Gastrocnemius medialis (tissue), 4 donors: ENCODE data around the gene FASN. TPM values are rescaled to one million over a fixed set of nuclear protein-coding genes. Genes with fewer than 3 reads are reported as not detected.

Experiments
- ATAC-seq, 2 donors: fragments of 150-250 bp; one replicate each; pipeline ENCODE4 v1.9.1; 2016
- DNase-seq, 2 donors: peaks; one replicate each; pipeline ENCODE4 v3.0.0-alpha.2; 2019
- H3K27ac ChIP-seq, 4 donors: fragments of 200-600 bp; sonication (generic); 1 replicate in 1 of 4; 2 replicates in 3 of 4; pipeline ENCODE4 v1.5.1; 2016 to 2018; ENCODE audit warnings: mild to moderate bottlenecking in 2 of 4, moderate library complexity in 1 of 4
- H3K27me3 ChIP-seq, 3 donors: fragments of 200-600 bp; sonication (generic) in 2 of 3; 1 replicate in 1 of 3; 2 replicates in 2 of 3; pipeline versions ENCODE4 v1.5.1 to v1.6.0; 2016 to 2019; ENCODE audit warnings: mild to moderate bottlenecking in 1 of 3, moderate library complexity in 1 of 3
- H3K36me3 ChIP-seq, 2 donors: fragments of 200-600 bp; sonication (generic) in 1 of 2; one replicate each; pipeline ENCODE4 v1.5.1; 2017 to 2018
- H3K4me1 ChIP-seq, 2 donors: fragments of 200-600 bp; sonication (generic) in 1 of 2; one replicate each; pipeline ENCODE4 v1.5.1; 2016 to 2017; ENCODE audit warnings: mild to moderate bottlenecking in 2 of 2
- H3K4me3 ChIP-seq, 4 donors: fragments of 200-600 bp; sonication (generic) in 3 of 4; 1 replicate in 1 of 4; 2 replicates in 3 of 4; pipeline ENCODE4 v1.5.1; 2016 to 2019; ENCODE audit warnings: mild to moderate bottlenecking in 2 of 4
- H3K9me3 ChIP-seq, 3 donors: fragments of 200-600 bp; sonication (generic) in 2 of 3; 1 replicate in 1 of 3; 2 replicates in 2 of 3; pipeline ENCODE4 v1.5.1; 2016 to 2019
- POLR2A ChIP-seq, 2 donors: fragments of 450-650 bp; IDR thresholded peaks; one replicate each; pipeline ENCODE4 v1.6.1; 2017; ENCODE audit warnings: antibody characterized with exemption in 2 of 2, mild to moderate bottlenecking in 2 of 2, moderate library complexity in 2 of 2
- in situ Hi-C, 4 donors: fragments of 200-750 bp; cut with MboI; loops; one replicate each; pipeline versions ENCODE4 v1.15.0 to v1.8.0; 2017; ENCODE audit warnings: low sequenced_read_pairs in 4 of 4
- intact Hi-C: fragments of 100-400 bp; cut with DNase I; formaldehyde crosslinking; loops from one replicate; pipeline ENCODE4 v1.15.1; 2023; ENCODE audit warnings: low total_unique reads
- total RNA-seq, 4 donors: library from RNA; depleted of rRNA; stranded (reverse); fragments of >200 nt; gene quantifications; one replicate each; pipeline versions ENCODE4 v1.1.0 to v1.2.3, GENCODE V29; 2016
- TF ChIP-seq, protein P1 (sequence below), 5 experiments: fragments of 450-650 bp in 3 of 5; fragments of 200-600 bp in 2 of 5; sonication (generic) in 2 of 5; IDR thresholded peaks in 4 of 5; conservative IDR thresholded peaks in 1 of 5; 1 replicate in 4 of 5; 2 replicates in 1 of 5; pipeline ENCODE4 v1.5.1; 2016 to 2019; ENCODE audit warnings: antibody characterized with exemption in 5 of 5, mild to moderate bottlenecking in 3 of 5, moderate library complexity in 3 of 5

The FASN gene
- total RNA-seq, 4 donors from 2014 or later = 16.3 to 34.5 (median 26.3) TPM

GRCh38 chr17:82086941-82087906 is 10.8 kb downstream of the FASN start:
- DNase-seq (no peak), ATAC-seq (no peak)
- H3K4me3 ChIP-seq = no peak overlapping the region
- H3K27ac ChIP-seq = no peak overlapping the region
- H3K4me1 ChIP-seq = no peaks in the 10 kb centered on the region
- intact Hi-C loops (no loop called here), in situ Hi-C loops (no loop called here)
- H3K9me3 ChIP-seq = no peaks in the 10 kb centered on the region
- no peaks in the 10 kb centered on the region for H3K27me3 ChIP-seq
- TF ChIP-seq, protein P1, sequence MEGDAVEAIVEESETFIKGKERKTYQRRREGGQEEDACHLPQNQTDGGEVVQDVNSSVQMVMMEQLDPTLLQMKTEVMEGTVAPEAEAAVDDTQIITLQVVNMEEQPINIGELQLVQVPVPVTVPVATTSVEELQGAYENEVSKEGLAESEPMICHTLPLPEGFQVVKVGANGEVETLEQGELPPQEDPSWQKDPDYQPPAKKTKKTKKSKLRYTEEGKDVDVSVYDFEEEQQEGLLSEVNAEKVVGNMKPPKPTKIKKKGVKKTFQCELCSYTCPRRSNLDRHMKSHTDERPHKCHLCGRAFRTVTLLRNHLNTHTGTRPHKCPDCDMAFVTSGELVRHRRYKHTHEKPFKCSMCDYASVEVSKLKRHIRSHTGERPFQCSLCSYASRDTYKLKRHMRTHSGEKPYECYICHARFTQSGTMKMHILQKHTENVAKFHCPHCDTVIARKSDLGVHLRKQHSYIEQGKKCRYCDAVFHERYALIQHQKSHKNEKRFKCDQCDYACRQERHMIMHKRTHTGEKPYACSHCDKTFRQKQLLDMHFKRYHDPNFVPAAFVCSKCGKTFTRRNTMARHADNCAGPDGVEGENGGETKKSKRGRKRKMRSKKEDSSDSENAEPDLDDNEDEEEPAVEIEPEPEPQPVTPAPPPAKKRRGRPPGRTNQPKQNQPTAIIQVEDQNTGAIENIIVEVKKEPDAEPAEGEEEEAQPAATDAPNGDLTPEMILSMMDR (IDR thresholded peaks at IDR 0.05 in 4 of 5, conservative IDR thresholded peaks at IDR 0.05 in 1 of 5) = no peak
- TF ChIP-seq POLR2A (IDR thresholded peaks at IDR 0.05) = no peak
- peaks cover 0 to 98% of the 10 kb centered on the region in 2 donors for H3K36me3 ChIP-seq

- DNase-seq (no peak), ATAC-seq (no peak)
- H3K27me3 ChIP-seq = no peaks in the 10 kb centered on the region
- no peaks in the 10 kb centered on the region for H3K4me1 ChIP-seq
- in situ Hi-C loops (no loop called here), intact Hi-C loops (no loop called here)
- peaks cover 0 to 97% of the 10 kb centered on the region in 2 donors for H3K36me3 ChIP-seq
- no peaks in the 10 kb centered on the region for H3K9me3 ChIP-seq
- H3K27ac ChIP-seq = no peak overlapping the region
- no peak overlapping the region for H3K4me3 ChIP-seq
- TF ChIP-seq, protein P1 (IDR thresholded peaks at IDR 0.05 in 4 of 5, conservative IDR thresholded peaks at IDR 0.05 in 1 of 5) = no peak
- no peak for TF ChIP-seq POLR2A (IDR thresholded peaks at IDR 0.05)
Measured at GRCh38 chr17:82085931-82086764, 11.9 kb downstream of the FASN start.

DNA sequence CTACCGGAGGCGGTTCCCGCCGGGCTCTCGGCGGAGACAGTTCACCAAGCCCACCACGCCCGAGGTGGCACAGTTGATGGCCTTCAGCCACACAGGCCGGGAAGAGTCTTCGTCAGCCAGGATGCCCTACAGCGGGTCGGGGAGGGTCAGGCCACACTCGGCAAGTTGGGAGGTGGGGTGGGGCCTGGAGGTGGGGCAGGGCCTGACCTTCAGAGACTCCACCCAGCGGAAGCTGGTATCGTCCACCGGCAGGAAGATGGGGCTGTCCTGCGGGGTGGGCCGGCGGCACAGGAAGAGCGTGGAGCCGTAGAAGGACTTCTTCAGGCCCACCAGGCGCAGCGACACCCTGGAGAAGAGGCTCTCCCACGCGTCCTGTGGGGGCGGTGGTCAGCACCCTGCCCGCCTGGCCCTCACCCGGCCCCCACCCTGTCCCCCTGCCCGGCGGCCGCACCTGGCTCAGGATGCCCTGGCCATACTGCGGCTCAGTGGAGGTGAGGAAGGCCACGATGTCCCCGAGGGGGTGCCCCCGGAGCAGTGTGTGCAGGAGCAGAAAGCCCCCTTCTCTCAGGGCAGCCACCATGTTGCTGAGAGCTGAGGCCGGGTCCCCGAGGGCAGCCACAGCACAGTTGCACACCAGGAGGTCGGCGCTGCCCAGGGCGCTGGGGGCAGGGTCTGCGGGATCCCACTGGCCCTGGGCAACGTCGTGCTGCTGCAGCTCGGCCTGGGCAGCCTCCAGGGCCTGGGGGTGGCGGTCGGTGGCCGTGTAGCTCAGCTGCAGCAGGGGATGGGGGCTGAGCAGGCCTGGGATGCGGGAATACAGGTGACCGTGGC is 12.8 kb downstream of the FASN start:
- intact Hi-C loops (no loop called here), in situ Hi-C loops (no loop called here)
- H3K4me3 ChIP-seq = no peak overlapping the region
- H3K9me3 ChIP-seq = no peaks in the 10 kb centered on the region
- TF ChIP-seq, protein P1 (IDR thresholded peaks at IDR 0.05 in 4 of 5, conservative IDR thresholded peaks at IDR 0.05 in 1 of 5) = no peak
- no peak for TF ChIP-seq POLR2A (IDR thresholded peaks at IDR 0.05)
- H3K36me3 ChIP-seq = peaks cover 0 to 97% of the 10 kb centered on the region in 2 donors
- no peak overlapping the region for H3K27ac ChIP-seq
- ATAC-seq (no peak), DNase-seq (no peak)
- H3K4me1 ChIP-seq = no peaks in the 10 kb centered on the region
- no peaks in the 10 kb centered on the region for H3K27me3 ChIP-seq

- Histone ChIP-seq H3K4me3 (no peak overlapping the region), H3K36me3 (peaks cover 0 to 97% of the 10 kb centered on the region in 2 donors), H3K4me1 (no peaks in the 10 kb centered on the region), H3K9me3 (no peaks in the 10 kb centered on the region), H3K27me3 (no peaks in the 10 kb centered on the region), H3K27ac (no peak overlapping the region)
- no peak for TF ChIP-seq POLR2A (IDR thresholded peaks at IDR 0.05)
- TF ChIP-seq, protein P1 (IDR thresholded peaks at IDR 0.05 in 4 of 5, conservative IDR thresholded peaks at IDR 0.05 in 1 of 5) = no peak
- ATAC-seq = no peak
- intact Hi-C loops = no loop called here
- in situ Hi-C loops = no loop called here
- DNase-seq = no peak
Measured at GRCh38 chr17:82084373-82085030, 13.5 kb downstream of the FASN start.
